A673 (cell line): ENCODE results near the gene CHI3L2.

Source experiments
- CTCF ChIP-seq: fragments of 300-800, 200-600 bp; sonication (generic); conservative IDR thresholded peaks from 2 replicates; pipeline ENCODE4 v1.5.1; 2017; ENCODE audit warnings: low read depth, mild to moderate bottlenecking, antibody characterized with exemption, low read length, moderate library complexity, mixed read lengths
- EZH2 ChIP-seq: fragments of 200-600 bp; sonication (generic); IDR thresholded peaks from 2 replicates; pipeline ENCODE4 v1.6.1; 2017; ENCODE audit warnings: borderline replicate concordance, low read depth, mild to moderate bottlenecking, mixed read lengths, antibody characterized with exemption, low read length; ENCODE audit not compliant: poor library complexity, severe bottlenecking

- TF ChIP-seq CTCF (no peak), EZH2 (no peak)
Observed at GRCh38 chr1:111183308-111184069, 44.0 kb upstream of the CHI3L2 start.
